ENCODE data around the gene PERP.

DNA sequence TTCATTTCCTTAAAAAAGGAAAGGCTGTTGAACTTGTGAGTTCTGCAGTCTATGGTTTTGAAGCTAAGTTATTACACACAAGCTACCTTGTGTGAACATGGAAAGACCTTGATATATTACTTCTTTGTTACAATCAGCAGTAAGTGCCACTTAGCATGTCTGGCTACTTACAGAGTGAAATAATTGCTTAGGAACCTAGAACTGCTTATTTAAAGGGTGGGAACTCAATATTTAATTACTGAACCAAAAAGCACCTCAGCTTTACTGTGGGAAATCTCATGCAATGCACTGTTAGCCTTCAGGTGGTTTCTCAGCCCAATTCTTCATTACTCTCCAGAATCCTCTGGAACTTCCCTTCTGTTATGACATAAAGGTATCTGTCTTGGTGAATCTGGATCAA is 17.9 kb downstream of the PERP start:
- TF ChIP-seq, protein P1, sequence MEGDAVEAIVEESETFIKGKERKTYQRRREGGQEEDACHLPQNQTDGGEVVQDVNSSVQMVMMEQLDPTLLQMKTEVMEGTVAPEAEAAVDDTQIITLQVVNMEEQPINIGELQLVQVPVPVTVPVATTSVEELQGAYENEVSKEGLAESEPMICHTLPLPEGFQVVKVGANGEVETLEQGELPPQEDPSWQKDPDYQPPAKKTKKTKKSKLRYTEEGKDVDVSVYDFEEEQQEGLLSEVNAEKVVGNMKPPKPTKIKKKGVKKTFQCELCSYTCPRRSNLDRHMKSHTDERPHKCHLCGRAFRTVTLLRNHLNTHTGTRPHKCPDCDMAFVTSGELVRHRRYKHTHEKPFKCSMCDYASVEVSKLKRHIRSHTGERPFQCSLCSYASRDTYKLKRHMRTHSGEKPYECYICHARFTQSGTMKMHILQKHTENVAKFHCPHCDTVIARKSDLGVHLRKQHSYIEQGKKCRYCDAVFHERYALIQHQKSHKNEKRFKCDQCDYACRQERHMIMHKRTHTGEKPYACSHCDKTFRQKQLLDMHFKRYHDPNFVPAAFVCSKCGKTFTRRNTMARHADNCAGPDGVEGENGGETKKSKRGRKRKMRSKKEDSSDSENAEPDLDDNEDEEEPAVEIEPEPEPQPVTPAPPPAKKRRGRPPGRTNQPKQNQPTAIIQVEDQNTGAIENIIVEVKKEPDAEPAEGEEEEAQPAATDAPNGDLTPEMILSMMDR (IDR thresholded peaks at IDR 0.05; ENCODE audit: insufficient read depth, low read length, poor library complexity, severe bottlenecking) = no peak
- TF ChIP-seq EZH2phosphoT487 (conservative IDR thresholded peaks at IDR 0.05; ENCODE audit: low read length) = no peak

Measured in SU-DHL-6 (cell line).